GM21717 (cell line): ENCODE results near the gene TGM2.
"Not testable (repeated sequence)": the region's sequence is repeated elsewhere in the genome, so short reads cannot be mapped to it uniquely, and the experiment has no call there.

ENCODE experiments used
- ATAC-seq: cut with Tn5 transposase; IDR thresholded peaks from one replicate; pipeline ENCODE4 v1.9.1; 2021; ENCODE audit warnings: mild to moderate bottlenecking, moderate library complexity; ENCODE audit not compliant: unreplicated experiment

TGM2 gene

DNA sequence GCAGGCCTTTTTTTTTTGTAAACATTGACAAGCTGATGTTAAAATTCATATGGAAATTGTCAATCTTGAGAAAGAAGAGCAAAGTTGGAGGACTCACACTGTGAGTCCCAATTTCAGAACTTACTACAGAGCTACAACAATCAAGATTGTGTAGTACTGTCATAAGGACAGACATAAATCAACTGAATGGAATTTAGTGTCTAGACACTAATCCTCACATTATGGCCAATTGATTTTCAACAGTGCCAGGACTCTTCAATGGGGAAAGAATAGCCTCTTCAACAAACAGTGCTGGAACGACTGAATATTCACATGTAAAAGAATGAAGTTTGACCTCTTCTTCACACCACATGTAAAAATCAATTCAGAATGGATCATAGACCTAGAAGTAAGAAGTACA, 60.8 kb downstream of the TGM2 start:
- ATAC-seq, result no peak

DNA sequence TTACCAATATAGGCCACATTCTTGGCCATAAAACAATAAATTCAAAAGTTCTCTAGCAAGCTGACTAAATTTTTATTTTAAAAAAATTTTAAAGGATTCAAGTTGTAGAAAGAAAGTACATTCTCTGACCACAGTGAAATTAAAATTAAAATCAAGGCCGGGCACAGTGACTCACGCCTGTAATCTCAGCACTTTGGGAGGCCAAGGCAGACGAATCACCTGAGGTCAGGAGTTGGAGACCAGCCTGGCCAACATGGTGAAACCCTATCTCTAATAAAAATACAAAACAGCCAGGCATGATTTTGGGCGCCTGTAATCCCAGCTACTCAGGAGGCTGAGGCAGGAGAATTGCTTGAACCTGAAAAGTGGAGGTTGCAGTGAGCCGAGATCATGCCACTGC, 62.9 kb downstream of the TGM2 start:
- ATAC-seq, result not testable (repeated sequence)

DNA sequence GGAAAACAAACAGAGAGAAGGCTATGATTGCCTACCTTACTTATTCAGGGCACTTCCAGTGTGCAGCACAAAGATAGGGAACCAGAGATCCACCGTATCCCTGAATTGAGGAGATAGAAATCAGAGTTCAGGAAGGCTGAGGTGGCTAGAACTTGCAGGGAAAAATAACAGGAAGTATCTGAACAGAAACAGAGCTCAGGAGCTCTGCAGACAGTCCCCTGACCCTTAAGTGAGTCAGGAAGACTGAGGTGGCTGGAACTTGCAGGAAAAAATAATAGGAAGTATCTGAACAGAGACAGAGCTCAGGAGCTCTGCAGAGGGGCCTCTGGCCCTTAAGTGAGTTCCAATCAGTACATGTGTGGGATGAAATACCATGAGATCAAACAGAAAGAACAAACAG, 66.1 kb downstream of the TGM2 start:
- no peak for ATAC-seq

GRCh38 chr20:38095017-38095686, 69.9 kb downstream of the TGM2 start:
- ATAC-seq, result no peak

DNA sequence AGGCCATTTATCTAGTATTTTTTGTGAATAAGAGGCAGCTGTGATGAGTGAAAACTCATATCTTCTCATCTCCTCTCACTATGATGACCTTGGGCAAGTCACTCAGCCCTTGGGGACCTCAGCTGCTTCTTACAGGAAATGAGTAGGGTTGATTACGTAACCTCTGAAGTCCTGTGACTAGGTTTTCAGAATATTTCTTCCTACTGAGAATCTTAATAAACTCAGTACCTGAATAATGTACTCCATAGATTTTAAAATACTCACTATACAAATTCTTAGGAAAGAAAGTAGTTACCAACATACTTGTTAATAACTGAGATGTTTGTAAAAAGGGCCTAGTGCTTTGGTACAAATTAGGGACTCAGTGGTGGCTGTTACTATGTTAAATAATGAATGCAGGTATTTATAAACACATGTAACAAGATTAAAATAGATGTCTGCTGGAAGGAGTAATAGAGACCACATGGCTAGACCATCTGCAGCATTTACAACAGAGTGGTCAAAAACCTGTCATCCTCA, 70.6 kb downstream of the TGM2 start:
- peak; percentile 56 for ATAC-seq

DNA sequence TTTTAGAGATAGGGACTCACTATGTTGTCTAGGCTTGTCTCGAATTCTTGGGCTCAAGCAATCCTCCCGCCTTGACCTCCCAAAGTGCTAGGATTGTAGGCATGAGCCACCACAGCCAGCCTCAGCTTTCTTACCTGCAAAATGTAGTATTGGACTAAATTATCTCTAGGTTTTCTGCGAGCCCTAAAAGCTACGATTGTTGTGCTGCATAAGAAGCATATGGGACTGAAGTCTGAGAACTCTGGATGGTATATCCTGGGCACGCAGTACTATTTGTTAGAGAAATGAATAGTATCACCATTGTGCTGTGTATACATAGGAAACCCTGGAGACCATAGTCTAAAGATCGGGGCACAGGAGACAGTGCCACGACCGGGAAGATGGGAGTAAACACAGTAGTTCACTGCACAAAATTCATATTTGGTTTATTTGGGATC, 71.4 kb downstream of the TGM2 start:
- ATAC-seq, result no peak

DNA sequence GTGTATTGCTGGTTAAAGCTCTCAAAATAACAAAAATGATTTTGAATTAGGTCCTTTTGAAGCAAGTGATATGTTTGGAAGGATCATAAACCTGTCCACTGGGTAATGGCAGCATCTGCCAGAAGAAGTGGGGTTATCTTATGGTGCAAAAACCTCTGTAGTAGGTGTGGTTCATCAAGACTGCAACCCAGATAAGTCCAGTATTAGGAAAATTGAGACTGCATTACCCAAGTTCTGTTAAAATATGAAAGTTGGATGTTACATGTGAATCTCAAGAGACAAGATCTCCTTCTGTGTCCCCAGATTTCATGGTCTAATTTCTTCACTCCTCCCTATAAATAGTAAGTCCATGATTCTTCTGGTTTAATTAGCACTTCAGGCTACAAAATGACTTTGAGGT, 72.2 kb downstream of the TGM2 start:
- ATAC-seq, result no peak

GRCh38 chr20:38092260-38092857, 72.7 kb downstream of the TGM2 start:
- ATAC-seq, result no peak

DNA sequence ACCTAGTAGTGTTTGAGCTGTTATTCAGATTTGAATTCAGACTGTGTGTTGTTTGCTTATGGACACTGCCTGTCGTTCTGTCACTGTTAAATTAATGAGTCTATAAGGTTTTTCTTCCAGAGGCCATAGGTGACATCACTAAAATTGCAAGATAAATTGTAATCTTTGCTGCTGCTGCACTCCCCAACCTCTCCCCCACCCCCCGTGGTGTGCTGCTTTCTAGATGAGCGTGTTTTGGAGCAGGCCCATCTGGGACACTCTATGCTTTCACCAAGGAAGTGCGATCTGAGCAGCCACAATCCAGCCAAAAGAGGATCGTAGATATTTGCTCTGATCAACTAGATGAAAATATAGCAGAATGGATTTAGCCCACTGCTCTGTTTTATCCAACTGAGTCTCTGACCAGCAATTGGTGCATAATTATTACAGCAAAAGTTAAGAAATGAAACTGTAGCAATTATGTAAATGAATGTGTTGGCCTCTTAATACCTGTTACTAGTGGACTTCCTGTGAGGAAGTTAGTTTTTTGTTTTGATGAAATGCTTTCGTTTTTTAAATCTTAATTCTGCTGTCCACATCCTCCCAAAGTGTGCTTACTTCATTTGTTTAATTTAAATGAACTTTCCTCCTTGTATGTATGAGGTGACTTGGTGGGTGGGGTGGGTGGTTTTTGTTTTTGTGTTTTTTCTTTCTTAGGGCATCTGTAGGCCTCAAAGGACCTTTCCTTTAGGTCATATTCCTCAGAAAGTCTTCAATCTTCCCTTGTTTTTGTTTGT, 73.4 kb downstream of the TGM2 start:
- ATAC-seq, result no peak

GRCh38 chr20:38090061-38090460, 75.0 kb downstream of the TGM2 start:
- no peak for ATAC-seq

DNA sequence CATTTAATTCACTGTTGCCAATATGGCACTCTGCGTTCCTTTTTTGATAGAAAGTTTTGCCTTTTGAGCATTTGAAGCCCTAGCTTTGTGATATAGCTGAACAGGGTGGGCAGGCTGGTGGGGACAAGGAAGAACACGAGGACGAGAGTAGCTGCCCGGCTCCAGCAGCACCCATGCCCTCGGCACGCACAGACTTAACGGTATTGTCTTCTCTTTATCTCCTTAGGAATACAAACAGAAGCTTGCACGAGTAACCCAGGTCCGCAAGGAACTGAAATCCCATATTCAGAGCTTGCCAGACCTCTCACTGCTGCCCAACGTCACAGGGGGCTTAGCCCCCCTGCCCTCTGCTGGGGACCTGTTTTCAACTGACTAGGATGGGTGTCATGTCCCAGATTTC, 75.6 kb downstream of the TGM2 start:
- no peak for ATAC-seq

DNA sequence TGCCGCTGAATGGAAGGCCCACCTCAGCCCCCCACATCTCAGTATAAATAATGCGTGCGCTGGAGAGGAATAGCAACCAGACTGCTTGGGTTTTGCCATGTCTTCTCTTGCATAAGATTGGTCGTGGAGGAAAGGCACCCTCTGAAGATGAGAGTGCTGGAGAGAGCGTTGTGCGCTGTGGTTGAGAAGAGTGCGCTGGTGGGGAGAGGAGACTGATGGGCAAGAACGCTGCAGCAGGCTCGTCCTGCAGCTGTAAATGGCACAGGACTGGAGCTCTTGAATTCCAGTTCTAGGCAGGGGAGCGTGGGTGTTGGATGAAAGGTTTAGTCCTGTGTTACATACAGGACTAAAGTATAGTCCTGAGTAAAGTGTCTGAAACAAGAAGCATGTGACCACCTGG, 80.0 kb downstream of the TGM2 start:
- no peak for ATAC-seq

GRCh38 chr20:38084425-38084951, 80.6 kb downstream of the TGM2 start:
- ATAC-seq, result no peak

DNA sequence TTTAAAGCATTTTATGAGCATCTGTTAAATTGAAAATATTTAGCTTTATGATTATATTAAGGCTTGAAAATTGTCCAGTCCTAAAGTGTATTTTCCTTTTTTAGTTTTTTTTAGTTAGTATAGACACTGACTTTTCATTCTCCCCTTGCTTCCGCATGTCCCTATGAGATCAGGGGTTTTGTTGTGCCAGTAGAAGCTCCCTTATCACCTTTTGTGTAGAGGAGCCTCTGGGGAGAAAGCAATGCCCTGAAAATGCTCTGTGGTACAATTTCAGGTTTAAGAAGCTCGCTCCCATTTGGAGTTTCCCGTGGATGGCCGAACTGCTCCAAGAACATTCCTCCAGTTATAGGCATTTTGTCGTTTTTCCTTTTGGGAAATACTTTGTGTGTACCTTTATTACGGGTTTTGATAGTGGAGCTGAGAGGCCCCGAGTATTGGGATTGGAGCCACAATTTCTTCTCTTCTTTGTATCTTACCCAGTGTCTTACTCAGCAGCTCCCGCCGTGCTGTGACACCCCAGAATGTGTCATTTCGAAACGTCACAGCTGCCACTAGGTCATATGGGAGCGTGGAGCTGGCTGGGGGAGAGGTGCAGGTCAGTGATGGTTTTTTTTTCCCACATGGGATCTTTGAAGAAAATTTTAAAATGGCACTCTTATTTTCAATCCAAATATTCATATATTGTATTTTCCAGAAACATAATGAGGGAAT, 81.6 kb downstream of the TGM2 start:
- no peak for ATAC-seq

GRCh38 chr20:38082894-38083293, 82.2 kb downstream of the TGM2 start:
- ATAC-seq, result no peak

- no peak for ATAC-seq
Observed at GRCh38 chr20:38081575-38081974, 83.5 kb downstream of the TGM2 start.

DNA sequence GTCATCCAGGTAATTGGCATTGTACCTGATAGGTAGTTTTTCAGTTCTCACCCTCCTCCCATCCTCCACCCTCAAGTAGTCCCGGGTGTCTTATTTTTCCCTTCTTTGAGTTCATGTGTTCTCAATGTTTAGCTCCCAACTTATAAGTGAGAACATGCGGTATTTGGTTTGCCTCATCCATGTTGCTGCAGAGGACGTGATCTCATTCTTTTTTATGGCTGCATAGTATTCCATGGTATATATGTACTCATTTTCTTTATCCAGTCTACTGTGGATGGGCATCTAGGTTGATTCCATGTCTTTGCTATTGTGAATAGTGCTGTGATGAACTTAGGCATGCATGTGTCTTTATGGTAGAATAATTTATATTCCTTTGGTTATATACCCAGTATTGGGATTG, 85.7 kb downstream of the TGM2 start:
- ATAC-seq, result no peak

GRCh38 chr20:38078084-38078483, 87.0 kb downstream of the TGM2 start:
- ATAC-seq, result no peak
